ENCODE data around the gene FAAP20. TPM values are rescaled to one million over a fixed set of nuclear protein-coding genes. Genes with fewer than 3 reads are reported as not detected.

Gene FAAP20
- 130 and 184 TPM in 2 replicates for total RNA-seq (2014; rRNA removed; shearing (Covaris generic); ENCODE audit: low replicate concordance)

GRCh38 chr1:2194319-2194897, at the start of gene FAAP20:
Gene FAAP20 (minus strand): TSS chr1:2194772. CDS start chr1:2194749, 23 bp downstream.
- no peak for DNase-seq (ENCODE audit: low read depth)
- in situ Hi-C loops (cut with HindIII; ENCODE audit: low pct_unique_long_range_greater_than_20kb, low sequenced_read_pairs): loop anchor here (10.0 kb wide), 1 partner anchor 200 kb away; the partner anchor contains the start of genes MORN1 and RER1

- in situ Hi-C loops (cut with HindIII; ENCODE audit: low pct_unique_long_range_greater_than_20kb, low sequenced_read_pairs): no loop called here
- no peak for DNase-seq (ENCODE audit: low read depth)
Measured at GRCh38 chr1:2242814-2243725, 48.5 kb upstream of the FAAP20 start.

- no peak for DNase-seq (ENCODE audit: low read depth)
- in situ Hi-C loops (cut with HindIII; ENCODE audit: low pct_unique_long_range_greater_than_20kb, low sequenced_read_pairs): no loop called here
Measured at GRCh38 chr1:2241820-2242219, 47.2 kb upstream of the FAAP20 start.

- in situ Hi-C loops (cut with HindIII; ENCODE audit: low pct_unique_long_range_greater_than_20kb, low sequenced_read_pairs): no loop called here
- no peak for DNase-seq (ENCODE audit: low read depth)
Measured at GRCh38 chr1:2240270-2241156, 45.9 kb upstream of the FAAP20 start.

GRCh38 chr1:2239384-2239985, 44.9 kb upstream of the FAAP20 start:
- in situ Hi-C loops (cut with HindIII; ENCODE audit: low pct_unique_long_range_greater_than_20kb, low sequenced_read_pairs): no loop called here
- DNase-seq (ENCODE audit: low read depth): no peak

- DNase-seq (ENCODE audit: low read depth): no peak
- in situ Hi-C loops (cut with HindIII; ENCODE audit: low pct_unique_long_range_greater_than_20kb, low sequenced_read_pairs): no loop called here
Measured at GRCh38 chr1:2239013-2239370, 44.4 kb upstream of the FAAP20 start.

GRCh38 chr1:2238361-2239012, 43.9 kb upstream of the FAAP20 start:
- no peak for DNase-seq (ENCODE audit: low read depth)
- in situ Hi-C loops (cut with HindIII; ENCODE audit: low pct_unique_long_range_greater_than_20kb, low sequenced_read_pairs): no loop called here

GRCh38 chr1:2237773-2238172, 43.2 kb upstream of the FAAP20 start:
- in situ Hi-C loops (cut with HindIII; ENCODE audit: low pct_unique_long_range_greater_than_20kb, low sequenced_read_pairs): no loop called here
- DNase-seq (ENCODE audit: low read depth): no peak

GRCh38 chr1:2236695-2237677, 42.4 kb upstream of the FAAP20 start:
- in situ Hi-C loops (cut with HindIII; ENCODE audit: low pct_unique_long_range_greater_than_20kb, low sequenced_read_pairs): no loop called here
- no peak for DNase-seq (ENCODE audit: low read depth)

GRCh38 chr1:2235300-2235998, 40.9 kb upstream of the FAAP20 start:
- in situ Hi-C loops (cut with HindIII; ENCODE audit: low pct_unique_long_range_greater_than_20kb, low sequenced_read_pairs): no loop called here
- DNase-seq (ENCODE audit: low read depth): no peak

- in situ Hi-C loops (cut with HindIII; ENCODE audit: low pct_unique_long_range_greater_than_20kb, low sequenced_read_pairs): no loop called here
- DNase-seq (ENCODE audit: low read depth): no peak
Measured at GRCh38 chr1:2234762-2235113, 40.2 kb upstream of the FAAP20 start.

- DNase-seq (ENCODE audit: low read depth): no peak
- in situ Hi-C loops (cut with HindIII; ENCODE audit: low pct_unique_long_range_greater_than_20kb, low sequenced_read_pairs): no loop called here
Measured at GRCh38 chr1:2233997-2234761, 39.6 kb upstream of the FAAP20 start.

- no peak for DNase-seq (ENCODE audit: low read depth)
- in situ Hi-C loops (cut with HindIII; ENCODE audit: low pct_unique_long_range_greater_than_20kb, low sequenced_read_pairs): no loop called here
Measured at GRCh38 chr1:2233468-2233867, 38.9 kb upstream of the FAAP20 start.

GRCh38 chr1:2232916-2233438, 38.4 kb upstream of the FAAP20 start:
- no peak for DNase-seq (ENCODE audit: low read depth)

GRCh38 chr1:2232255-2232915, 37.8 kb upstream of the FAAP20 start:
- DNase-seq (ENCODE audit: low read depth): no peak
- in situ Hi-C loops (cut with HindIII; ENCODE audit: low pct_unique_long_range_greater_than_20kb, low sequenced_read_pairs): no loop called here

More at GRCh38 chr1:2232916-2233438, 38.4 kb upstream of the FAAP20 start:
- in situ Hi-C loops (cut with HindIII; ENCODE audit: low pct_unique_long_range_greater_than_20kb, low sequenced_read_pairs): no loop called here
